Stimulated activated naive CD4-positive, alpha-beta T cell treated with Interleukin-2 at 50 U/mL for 16 hours (primary cell): ENCODE data around the gene CDC42BPG.
A peak's percentile ranks its signal among the peaks of the same experiment; 100 is the strongest.
"Not testable (repeated sequence)": the region's sequence is repeated elsewhere in the genome, so short reads cannot be mapped to it uniquely, and the experiment has no call there.

Experiments used
- DNase-seq: peaks from one replicate; lab custom pipeline; 2025; lab: John Stamatoyannopoulos, UW

Gene CDC42BPG

DNA sequence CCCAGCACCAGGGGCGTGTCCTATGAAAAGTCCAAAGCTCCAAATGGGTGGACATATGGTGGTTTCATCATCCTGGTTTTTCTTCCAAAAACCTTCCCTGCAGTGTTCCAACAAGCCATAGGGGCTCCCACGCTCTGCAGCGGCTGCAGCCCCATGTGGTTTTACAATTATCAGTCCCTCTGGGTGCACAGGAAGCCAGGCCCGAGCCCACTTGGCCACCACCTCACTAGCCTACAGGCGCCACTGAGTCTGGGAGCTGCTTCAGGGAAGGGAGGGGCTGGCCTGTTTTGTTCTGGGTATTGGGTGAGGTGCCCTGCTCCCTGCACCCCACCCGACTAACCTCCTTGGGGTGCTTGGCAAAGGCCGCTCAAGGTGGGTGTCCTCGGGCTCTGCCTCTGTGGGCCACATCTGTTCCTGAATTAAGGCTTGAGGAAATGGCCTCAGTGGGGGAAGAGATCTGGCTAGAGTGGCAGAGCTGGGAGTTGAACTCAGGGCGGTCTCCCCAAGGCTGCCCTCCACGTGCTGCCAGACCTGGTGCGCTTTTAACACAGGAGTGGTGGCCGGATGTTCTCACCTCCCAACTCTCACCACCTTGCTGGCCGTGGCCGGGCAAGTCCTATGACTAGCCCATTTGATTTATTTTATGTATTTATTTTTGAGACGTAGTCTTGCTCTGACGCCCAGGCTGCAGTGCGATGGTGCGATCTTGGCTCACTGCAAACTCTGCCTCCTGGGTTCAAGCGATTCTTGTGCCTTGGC lies 5.3 kb upstream of the CDC42BPG start:
- DNase-seq, result no peak

DNA sequence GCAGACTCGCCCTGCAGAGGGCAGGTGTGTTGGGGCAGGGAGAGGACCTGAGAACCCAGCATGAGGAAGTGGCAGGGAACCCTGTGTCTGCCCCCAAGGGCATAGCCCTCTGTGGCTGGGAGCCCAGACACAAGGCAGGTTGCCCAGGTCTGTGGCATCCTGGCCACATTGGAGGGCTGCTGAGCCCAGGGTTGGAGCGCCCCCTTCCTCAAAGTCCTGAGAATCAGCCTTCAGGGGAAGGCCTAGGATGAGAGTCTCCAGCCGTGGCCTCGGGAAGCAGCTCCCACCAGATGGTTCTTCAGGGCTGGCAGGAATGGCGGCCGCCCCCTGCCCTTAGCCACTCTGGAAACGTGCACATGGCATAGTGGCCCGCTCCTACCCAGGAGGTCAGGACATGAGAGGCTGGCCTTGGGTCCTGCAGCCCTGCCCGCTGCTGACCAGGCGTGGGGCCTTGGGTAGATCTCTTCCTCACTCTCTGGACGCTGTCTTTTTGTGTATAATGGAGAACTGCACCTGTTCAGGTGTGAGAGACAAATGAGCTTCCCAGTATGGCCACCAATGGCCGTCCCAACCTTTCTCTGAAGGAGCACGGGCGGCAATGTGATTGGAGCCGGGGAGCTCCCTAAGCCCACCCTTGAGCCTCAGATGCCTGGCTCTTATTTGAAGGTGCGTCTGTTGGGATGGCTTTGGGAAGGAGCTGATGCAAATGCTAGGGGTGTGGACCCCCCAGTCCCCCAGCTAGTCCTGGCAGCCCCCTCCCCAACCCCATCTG lies 4.6 kb upstream of the CDC42BPG start:
- no peak for DNase-seq

DNA sequence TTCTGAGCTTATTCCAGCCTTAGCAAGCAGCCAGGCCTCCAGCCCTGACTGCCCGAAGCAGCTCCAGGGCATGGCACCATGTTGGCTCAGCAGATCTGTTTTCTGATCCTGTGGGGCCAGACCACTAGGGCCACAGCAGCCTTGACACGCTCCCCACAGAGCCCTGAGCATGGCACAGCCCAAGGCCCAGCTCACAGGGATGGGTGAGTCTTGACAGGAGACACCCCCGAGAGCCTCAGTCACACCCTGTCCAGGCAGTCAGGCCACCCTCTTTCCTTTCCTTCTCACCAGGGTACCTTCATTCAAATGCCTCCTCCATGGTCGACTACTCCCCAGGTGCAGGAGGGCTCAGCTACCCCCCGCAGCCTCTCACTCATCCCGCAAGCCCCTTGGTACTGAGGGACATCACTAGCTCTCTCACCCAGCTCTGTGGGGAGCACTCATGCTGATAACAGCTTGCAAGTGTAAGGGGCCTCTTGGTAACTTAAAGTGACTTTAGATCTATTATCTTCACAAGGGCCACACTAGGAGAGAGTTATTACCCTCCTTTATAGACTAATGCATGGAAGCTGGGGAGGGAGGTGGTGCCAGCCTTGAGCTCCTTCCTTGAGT lies 3.9 kb upstream of the CDC42BPG start:
- no peak for DNase-seq

DNA sequence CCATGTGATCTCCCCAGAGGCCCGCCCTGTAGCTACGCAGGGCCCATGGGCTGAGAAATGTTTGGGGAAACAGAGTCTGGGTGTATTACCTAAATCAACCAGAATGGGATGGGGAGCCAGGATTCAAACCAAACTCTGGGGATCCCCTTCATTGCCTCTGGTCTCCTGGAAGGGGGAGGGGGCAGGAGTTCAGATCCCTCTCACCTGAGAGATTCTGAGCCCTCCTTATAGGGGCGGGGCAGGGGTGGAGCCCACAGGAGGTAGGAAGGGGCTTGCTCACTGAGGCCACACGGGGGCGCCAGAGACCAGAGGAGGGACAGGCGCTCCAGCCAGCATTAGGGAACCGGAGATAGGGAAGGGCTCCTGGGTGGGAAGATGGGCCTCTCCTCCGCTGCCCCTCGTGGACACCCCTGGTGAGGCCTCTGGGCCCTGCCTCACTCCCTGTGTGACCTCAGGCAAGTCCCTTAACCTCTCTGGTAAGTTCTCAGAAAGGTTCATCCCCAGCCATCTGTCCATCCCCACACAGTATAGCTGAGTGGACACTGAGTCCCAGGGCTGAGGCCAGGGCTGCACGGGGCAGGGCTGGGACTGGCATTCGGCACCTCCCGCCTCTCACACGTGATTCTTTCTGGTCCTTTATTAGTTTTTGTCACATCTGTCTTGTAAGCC lies 2.7 kb upstream of the CDC42BPG start:
- peak; percentile 89 for DNase-seq

DNA sequence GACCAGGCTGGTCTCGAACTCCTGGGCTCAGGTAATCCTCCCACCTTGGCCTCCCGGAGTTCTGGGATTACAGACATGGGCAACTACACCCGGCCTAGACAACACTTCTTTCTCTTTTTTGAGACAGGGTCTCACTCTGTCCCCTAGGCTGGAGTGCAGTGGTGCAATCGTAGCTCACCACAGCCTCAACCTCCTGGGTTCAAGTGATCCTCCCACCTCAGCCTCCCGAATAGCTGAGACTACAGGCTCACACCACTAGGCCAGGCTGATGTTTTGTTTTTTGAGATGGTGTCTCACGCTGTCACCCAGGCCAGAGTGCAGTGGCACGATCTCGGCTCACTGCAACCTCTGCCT lies 1.3 kb upstream of the CDC42BPG start:
- not testable (repeated sequence) for DNase-seq

DNA sequence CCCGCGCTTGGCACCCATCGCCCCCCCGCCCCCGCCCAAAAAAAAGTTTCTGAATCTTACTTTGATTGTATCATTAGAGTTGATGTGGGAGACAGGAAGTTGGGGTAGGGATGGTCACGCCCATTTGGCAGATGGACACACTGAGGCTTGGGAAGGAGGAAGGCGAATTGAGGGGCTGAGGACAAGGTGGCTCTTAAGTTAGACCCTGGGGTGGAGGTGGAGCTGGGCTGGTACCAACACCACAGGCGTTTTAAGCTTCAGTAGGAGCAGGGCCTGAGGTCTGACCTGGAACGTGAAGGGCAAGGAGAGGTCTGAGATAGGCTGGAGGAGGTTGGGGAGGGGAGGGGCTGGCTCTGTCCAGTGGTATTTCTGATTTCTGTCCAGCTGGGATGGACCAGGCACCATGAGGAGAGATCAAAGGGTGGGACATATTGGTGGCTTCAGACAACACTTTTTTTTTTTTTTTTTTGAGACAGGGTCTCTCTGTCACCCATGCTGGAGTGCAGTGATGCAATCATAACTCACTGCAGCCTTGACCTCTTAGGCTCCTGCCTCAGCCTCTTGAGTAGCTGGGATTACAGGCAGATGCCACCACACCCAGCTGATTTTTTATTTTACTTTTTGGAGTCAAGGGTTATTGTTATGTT lies 799 bp upstream of the CDC42BPG start:
- DNase-seq, result no peak

DNA sequence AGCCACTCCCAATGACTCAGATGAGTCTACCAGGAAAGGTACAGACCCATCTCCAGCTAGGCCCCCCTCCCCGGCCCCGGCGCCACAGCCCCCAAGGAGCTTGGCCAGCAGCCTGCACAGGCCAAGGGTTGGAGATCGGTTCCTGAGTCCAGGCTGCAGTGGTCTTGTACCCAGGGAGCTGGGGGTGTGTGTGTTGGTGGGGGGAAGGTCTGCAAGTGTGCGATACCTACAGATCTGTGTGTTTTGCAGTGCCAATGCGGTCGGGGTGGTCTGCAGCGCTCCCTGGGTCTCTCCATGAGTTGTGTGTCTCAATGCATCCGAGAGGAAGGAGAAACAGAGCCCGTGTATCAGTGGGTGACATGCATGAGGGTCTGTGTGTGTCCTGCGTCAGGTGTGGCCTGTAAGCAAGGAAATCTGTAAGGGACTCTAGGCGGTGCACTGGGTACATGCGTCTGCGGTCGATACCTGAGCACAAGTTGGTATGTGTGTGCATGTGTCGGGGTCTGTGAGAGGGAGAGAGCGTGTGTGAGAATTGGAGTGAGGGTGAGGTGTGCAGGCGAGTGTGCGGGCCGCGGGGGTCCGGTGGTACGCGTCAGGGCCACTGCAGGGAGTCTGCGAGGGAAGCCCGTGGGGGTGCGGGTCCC lies 645 bp downstream of the CDC42BPG start:
- no peak for DNase-seq

DNA sequence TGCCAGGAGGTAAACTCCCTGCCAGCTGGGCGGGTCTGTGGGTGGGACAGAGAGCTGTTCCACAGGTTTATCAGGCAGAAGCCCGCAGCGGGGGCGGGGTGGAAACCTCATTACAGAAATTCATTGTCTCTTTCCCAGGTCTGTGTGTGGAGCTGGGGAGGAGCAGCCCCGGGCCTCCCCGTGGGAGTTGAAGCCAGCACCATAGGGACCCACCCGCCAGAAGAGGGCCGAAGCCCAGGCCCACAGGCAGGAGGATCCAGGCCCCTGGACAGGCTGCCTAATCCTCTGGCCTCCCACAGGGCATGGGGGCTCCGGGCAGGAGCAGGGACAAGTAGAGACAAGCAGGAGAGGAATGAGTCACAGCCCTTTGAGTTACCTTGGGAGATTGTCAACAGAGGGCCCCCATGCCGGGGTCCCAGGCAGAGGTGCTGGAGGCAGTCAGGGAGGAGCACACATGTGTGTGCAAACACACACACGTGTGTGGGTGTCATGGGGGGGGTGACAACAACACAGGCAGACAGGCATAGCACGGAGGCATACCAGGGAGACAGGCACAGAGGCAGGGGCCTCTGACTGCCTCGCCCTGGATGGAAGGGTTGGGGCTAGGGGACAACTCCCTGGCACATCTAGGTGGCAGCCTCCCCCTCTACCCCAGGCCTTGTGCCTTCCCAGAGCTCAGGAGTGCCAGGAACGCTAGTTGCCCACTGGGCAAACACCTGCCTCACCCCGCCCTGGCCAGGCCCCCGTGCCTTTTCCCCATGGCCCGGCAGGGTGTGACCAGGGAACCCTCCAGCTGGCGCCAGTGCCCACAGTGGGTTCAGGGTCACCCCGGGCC lies 1.4 kb downstream of the CDC42BPG start:
- DNase-seq, result no peak

DNA sequence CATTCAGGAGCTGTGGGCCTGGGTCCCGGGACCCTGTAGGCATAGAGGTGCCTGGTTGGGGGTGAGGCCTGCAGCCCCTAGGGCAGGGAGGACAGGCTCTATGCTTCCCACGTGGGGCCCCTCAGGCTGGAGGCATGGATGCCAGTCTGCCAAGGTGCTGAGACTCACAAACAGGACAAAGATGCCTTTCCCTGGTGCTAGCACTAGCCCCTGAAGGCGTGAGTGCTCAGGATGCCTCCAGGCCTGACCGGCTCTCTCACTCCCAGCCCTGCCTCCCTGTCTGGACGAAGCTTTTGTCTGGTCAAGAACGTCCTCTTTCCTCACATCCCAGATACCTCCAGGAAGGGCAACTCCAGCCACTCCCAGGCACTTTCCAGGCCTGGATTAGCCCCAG lies 2.1 kb downstream of the CDC42BPG start:
- no peak for DNase-seq

DNA sequence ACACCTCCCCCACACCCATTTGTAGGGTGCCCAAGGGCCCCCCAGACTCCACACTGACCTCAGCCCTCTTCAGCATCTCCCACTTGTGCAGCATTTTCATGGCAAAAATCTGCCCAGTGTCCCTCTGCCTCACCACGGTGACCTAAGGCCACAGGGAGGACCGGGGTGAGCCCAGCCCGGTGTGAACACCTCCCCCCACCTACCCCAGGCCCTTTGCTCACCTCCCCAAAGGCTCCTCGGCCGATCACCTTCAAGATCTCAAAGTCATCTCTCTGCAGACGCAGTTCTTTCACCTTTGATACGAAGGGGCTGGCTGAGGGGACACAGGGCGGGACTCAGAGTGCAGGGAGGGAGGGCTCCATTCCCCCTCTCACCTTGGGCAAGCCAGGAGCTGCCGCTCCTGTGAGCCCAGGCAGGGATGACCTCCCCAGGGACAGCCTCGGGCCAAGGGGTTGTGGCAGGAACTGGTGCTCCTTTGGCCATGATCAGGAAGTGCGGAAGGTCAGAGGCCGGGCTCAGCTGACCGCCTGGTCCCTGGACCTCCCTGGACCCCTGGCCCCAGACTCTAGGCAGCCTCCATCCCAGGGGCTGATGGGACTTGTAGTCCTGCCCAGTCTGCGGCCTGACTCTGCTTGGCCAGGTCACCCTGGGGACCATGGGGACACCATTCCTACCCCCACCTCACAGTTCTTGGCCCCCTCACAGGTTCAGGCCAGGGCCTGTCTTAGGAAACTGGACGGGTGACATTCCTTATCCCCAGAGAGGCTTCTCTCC lies 2.7 kb downstream of the CDC42BPG start:
- no peak for DNase-seq

DNA sequence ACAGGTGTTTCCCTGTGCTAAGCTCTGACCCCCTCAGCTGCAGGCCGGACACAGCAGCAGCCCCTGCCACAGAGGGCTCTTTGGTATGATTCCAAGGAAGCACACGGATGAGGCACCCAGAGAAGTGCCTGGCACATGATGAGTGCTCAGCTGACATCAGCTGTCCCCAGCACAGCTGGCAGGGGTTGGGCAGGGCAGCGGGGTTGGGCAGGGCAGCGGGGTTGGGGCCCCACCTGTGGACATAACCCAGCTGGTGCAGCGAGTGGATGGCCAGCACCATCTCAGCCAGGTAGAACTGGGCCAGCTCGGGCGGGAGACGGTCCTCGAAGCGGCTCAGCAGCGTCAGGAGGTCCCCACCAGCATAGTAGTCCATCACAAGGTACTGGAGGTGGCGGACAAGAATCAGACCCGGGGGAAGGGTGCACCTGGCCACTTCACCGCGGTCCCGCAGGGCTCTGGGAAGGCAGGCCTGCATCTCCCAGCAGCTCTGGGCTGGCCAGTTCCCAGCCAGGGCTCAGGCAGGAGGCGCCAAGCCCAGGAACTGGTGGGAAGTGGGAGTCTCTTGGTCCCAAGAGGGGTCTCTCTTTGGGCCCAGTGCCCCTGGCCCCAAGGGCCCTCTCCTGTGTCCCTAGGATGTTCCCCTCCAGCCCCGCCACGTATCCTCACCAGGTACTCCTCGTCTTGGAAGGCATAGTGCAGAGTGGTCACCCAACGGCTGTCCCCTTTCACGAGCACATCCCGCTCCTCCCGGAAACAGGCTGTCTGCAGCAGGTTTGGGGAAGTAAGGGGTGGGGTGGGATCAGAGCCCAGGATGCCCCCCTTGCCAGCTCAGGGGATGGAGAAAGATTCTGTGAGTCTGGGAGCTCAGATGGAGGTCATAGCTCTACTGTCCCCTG lies 4.3 kb downstream of the CDC42BPG start:
- no peak for DNase-seq

DNA sequence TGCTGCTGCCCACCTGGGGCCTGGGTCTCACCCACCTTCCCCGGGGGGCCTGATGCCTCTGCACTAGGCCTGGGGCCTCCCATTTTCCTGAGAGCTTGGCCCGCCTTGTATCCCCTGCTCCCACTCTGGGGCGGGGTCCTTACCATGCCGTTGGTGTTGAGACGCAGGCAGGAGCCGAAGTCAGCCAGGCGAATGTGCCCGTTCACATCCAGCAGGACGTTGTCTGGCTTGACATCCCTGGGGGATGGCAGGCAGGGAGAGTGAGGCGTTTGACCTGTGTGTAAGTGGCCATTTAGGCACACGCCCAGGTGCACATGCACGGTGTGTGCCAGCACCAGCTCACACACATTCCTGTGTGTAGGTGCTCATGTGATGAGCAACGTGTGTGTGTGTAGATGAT lies 5.1 kb downstream of the CDC42BPG start:
- no peak for DNase-seq

DNA sequence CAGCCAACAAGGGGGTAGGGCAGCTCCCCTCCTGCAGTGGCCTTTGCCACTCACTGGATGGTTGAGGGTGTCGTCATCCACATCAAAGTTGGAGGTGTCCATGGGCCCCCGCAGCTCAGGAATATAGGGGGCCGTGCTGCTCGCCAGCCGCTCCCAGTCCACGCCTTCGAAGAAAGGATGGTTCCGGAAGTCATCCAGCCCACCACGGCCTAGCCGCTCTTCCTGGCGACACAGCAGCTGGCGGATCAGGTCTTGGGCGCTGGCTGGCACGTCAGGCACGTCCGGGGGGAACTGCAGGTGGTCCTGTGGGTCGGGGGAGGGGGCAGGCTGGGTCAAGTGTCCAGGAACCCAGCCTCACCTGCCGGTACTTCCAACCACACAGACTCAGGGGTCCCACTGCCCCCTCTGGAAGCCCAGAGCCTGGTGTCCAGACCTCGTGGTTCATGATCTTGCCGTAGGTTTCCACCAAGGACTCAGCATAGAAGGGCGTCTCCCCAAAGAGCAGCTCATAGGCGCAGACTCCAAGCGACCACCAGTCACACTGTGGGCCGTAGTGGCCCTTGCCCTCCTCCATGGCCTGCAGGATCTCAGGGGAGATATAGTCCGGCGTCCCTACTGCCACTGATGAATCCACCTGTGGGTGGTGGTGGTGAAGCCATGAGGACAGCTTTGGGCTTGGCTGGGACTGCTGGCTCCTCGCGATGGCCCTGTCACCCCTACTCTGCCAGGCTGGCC lies 5.7 kb downstream of the CDC42BPG start:
- no peak for DNase-seq

DNA sequence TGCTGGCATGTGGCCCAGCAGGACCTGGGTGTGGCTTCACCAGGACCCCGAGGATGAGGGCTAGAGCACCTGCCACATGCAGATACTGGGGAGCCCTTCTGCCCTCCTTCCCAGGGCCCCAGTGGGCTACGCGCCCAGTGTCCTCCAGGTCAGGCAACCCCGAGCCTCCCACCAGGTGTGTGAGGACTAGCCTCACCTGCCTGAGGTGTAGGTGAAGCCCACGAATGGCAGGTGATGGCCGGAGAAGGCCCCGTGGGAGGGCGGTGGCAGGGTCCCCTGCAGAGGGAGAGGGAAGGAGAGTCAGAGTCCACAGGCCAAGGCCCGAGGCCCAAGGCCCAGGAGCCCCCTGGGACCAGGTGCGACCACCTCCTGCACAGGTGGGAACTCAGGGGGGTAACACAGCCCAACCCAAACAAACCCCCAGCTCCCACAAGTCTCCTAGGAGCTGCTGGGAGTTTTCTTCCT lies 6.5 kb downstream of the CDC42BPG start:
- DNase-seq, result no peak

DNA sequence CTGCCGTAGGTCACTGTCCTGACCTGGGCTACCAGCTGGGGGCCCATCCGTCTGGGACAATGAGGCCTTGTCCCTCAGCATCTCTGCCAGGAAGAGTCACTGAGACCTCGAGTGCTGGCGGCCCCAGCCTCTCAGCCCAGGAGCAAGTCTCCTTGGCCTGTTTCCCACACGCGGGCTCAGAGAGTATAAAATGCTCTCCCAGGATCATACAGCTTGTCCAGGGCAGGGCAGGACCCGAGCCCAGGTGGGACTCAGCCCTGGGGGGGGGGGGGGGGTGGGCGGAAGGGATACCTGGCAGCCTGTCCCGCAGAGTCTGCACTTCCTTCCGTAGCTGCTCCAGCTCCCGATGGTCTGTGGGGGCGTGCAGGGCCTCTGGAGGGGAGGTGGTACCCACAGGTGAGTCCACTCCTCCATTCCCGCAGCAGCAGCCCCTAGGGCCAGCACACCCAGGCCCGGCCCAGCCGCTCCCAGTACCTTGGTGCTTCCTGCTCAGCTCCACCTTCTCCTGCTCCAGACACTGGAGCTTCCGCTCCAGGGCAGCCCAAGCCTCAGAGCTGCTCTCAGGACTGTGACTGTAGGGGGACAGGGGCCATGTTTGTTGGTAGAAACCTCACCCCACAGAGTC lies 7.9 kb downstream of the CDC42BPG start:
- DNase-seq, result no peak

DNA sequence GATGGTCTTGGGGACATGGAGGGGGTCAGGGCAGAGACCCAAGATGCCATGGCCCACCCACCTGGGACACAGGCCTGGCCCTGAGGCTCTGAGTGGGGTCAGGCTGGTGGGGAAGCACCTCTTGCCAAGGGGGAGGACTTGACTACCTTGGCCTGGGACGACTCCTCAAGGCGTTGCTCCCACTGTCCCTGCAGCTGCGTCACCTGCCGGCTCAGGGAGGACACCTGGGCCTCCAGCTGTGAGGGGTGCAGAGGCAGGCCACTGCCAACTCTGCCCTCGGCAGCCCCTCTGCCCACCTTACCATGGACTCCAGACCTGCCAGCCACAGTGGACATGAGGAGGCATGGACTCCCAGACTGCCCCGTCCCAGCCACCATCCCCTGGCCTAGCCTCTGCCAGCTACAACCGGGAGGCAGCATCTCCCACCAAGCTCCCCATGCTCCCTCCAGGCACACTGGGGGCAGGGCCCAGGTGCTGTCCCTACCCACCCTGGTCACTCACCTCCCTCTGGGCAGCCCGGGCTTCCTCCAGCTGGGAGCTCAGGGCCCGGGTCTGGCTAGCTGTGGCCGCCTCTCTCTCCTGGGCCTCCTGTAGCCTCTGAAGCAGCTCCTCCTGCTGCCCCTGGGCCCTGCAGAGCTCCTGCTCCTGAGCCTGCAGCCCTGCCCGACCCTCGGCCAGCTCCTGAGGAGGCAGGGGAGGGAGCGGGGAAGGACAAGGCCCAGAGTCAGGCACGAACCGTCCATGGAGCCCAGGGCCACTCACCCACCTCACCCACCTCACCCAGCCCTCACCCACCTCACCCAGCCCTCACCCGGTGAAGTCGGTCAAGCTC lies 8.6 kb downstream of the CDC42BPG start:
- DNase-seq, result no peak
